Fibroblast of mammary gland (primary cell): ENCODE measurements around the gene PPP1R11.

Source experiments
- DNase-seq: peaks from one replicate; pipeline ENCODE4 v3.0.0-alpha.2; 2010; ENCODE audit warnings: low read depth
- H3K4me3 ChIP-seq: 2 replicates; pipeline ENCODE4 v1.5.1; 2011; ENCODE audit warnings: low read depth, mild to moderate bottlenecking, low read length, moderate library complexity; ENCODE audit not compliant: control insufficient read depth
- CTCF ChIP-seq: conservative IDR thresholded peaks from 2 replicates; pipeline ENCODE4 v1.5.1; 2011; ENCODE audit warnings: low read depth, low read length, inconsistent platforms; ENCODE audit not compliant: control insufficient read depth, insufficient read depth

Gene PPP1R11

DNA sequence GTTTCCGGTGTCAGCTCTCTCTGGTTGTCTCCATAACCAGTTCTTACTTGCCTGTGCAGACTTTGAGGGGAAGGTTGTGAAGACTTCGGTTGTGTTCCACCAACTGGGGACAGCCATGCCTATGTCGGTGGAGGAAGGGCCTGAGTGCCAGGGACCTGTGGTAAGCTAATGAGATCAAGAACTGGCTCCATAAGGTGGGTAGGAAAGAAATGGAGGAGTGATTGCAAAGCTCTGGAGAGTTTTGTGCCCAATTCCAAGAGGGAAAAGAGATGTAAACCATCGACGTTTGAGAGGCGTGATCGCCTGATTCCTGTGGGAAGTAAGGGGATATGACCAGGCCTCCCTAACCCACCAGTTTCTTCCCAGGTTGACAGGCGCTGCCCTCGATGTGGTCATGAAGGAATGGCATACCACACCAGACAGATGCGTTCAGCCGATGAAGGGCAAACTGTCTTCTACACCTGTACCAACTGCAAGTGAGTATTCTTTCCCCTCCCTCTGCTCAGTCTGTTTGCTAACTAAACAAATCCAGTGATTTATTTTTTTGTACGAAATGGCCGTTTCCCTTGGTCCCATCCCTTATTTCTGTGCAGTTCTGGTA, 5.0 kb upstream of the PPP1R11 start:
- peak overlapping the region; percentile 90 for H3K4me3 ChIP-seq
- TF ChIP-seq CTCF: no peak
- DNase-seq: peak; percentile 36

- no peak for TF ChIP-seq CTCF
- peak overlapping the region; percentile 90 for H3K4me3 ChIP-seq
- no peak for DNase-seq
Measured at GRCh38 chr6:30062471-30063178, 4.4 kb upstream of the PPP1R11 start.

GRCh38 chr6:30063315-30063714, 3.7 kb upstream of the PPP1R11 start:
- H3K4me3 ChIP-seq: no peak overlapping the region
- no peak for TF ChIP-seq CTCF
- DNase-seq: no peak

GRCh38 chr6:30066082-30066481, 916 bp upstream of the PPP1R11 start:
- no peak for DNase-seq
- no peak for TF ChIP-seq CTCF
- peak overlapping the region; percentile 93 for H3K4me3 ChIP-seq

DNA sequence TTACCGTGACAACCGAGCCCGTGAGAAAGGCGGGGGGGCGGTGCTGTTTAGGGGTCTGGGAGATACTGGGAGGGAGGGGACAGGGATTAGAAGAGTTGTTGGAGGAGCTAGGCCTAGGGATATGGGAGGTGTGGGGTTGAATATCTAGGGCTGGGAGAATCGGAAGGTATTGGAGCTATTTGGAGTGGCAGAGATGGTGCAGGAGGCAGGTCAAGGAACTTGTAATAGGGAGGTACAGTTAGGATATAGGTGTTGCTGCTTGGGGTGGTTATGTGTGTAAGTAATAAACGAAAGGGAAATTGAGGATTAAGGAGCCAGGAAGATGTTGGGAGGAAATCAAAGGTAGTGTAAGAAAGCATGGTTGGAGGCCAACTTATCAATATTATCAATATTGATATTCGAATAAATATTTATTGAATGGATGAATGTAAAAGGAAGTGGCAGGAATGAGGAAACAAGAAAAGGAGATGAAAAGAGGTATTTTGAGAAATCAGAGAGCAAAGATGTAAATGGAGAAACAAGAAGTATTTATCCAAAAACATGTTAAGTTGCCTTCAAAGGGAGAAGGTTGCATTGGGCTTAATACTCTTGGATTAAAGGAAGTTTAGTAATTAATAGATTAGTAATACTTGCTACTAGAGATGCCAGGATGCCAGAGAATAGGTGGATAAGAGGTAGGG, 602 bp downstream of the PPP1R11 start:
- H3K4me3 ChIP-seq: peak overlapping the region; percentile 93
- no peak for DNase-seq
- TF ChIP-seq CTCF: no peak

DNA sequence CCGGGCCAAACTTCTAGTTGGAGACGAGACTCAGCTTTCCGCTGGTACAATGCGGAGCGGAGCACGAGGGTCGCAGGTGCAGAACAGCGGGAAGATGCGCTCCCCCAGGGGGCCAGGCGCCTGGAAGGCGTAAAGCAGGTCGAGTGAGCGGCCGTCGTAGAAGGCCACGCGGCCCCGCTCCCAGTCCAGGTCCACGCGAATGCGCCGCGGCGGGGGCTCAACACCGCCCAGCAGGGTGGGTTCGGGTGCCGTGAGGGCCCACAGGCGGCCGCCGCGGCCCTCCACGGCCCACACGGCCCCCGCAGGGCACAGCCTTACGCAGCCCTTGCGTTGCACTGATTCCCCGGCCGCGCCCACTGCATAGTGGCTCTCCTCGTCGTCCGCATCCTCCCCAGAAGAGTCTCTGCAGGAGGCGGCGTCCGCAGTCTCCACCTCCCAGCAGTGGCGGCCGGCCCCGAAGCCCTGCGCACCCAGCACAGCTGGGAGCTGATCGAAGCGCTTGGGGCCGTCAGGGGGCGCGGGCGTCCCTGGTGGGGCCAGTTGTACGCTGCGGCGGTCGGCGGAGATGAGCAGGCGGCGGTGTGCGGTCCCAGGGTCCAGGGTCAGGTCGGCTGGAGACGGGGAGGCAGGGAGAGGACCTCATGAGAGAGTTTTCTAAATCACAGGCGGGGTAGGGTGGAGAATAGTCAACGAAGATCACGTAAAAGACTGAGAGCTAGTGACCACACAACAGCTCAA, 4.3 kb downstream of the PPP1R11 start:
- no peak for TF ChIP-seq CTCF
- H3K4me3 ChIP-seq: no peak overlapping the region
- DNase-seq: peak; percentile 47
